Endodermal cell (in vitro differentiated cells): ENCODE measurements around the gene ZBTB16. TPM values are rescaled to one million over a fixed set of nuclear protein-coding genes. Genes with fewer than 3 reads are reported as not detected.

ENCODE experiments used
- DNase-seq: peaks from one replicate; pipeline ENCODE4 v3.0.0-alpha.2; 2017
- H3K27ac ChIP-seq: 2 replicates; pipeline ENCODE4 v1.5.1; 2013; ENCODE audit warnings: mild to moderate bottlenecking, low read depth, low read length, moderate library complexity
- H3K27me3 ChIP-seq: 2 replicates; pipeline ENCODE4 v1.6.1; 2013; ENCODE audit warnings: mild to moderate bottlenecking, low read length, moderate library complexity; ENCODE audit not compliant: insufficient read depth, control insufficient read depth, poor library complexity, severe bottlenecking
- H3K36me3 ChIP-seq: 2 replicates; pipeline ENCODE4 v1.7.0; 2013; ENCODE audit warnings: mild to moderate bottlenecking, low read length, moderate library complexity; ENCODE audit not compliant: control insufficient read depth, insufficient read depth
- H3K4me1 ChIP-seq: one replicate; pipeline ENCODE4 v1.7.0; 2013; ENCODE audit warnings: low read length; ENCODE audit not compliant: control insufficient read depth, insufficient read depth
- H3K4me3 ChIP-seq: 2 replicates; pipeline ENCODE4 v1.5.1; 2013; ENCODE audit warnings: mild to moderate bottlenecking, low read length, moderate library complexity
- H3K9ac ChIP-seq: 2 replicates; pipeline ENCODE4 v1.6.1; 2013; ENCODE audit warnings: mild to moderate bottlenecking, low read length, moderate library complexity; ENCODE audit not compliant: poor library complexity, severe bottlenecking; ENCODE audit errors: extremely low read depth
- H3K9me3 ChIP-seq: 2 replicates; pipeline ENCODE4 v1.6.1; 2013; ENCODE audit warnings: mild to moderate bottlenecking, low read length, moderate library complexity; ENCODE audit not compliant: control insufficient read depth
- H3K27ac Mint-ChIP-seq: 2 replicates; pipeline ENCODE4 v1.8.0; 2020; ENCODE audit warnings: mixed read lengths
- H3K27me3 Mint-ChIP-seq: 2 replicates; pipeline ENCODE4 v1.8.0; 2021; ENCODE audit warnings: mild to moderate bottlenecking, mixed read lengths; ENCODE audit not compliant: insufficient read depth
- H3K36me3 Mint-ChIP-seq: 2 replicates; pipeline ENCODE4 v1.8.0; 2020; ENCODE audit warnings: low read depth, mixed read lengths
- H3K4me1 Mint-ChIP-seq: 2 replicates; pipeline ENCODE4 v1.8.0; 2020; ENCODE audit warnings: mixed read lengths
- H3K4me3 Mint-ChIP-seq: 2 replicates; pipeline ENCODE4 v1.8.0; 2020; ENCODE audit warnings: mild to moderate bottlenecking, moderate library complexity, mixed read lengths
- H3K9me3 Mint-ChIP-seq: 2 replicates; pipeline ENCODE4 v1.8.0; 2020; ENCODE audit warnings: mild to moderate bottlenecking, mixed read lengths
- WGBS, 2 experiments: methylation state at CpG; one replicate each; pipeline versions ENCODE4 v1.1.5 to v1.1.7; 2013; ENCODE audit warnings: missing lambda C conversion rate in 2 of 2, mixed read lengths in 1 of 2; ENCODE audit not compliant: insufficient coverage in 1 of 2, insufficient read length in 1 of 2; 5-methylcytosine and 5-hydroxymethylcytosine counted together
- total RNA-seq, 2 donors: library from RNA; stranded (reverse); fragmentation: NEBNext Ultra II Directional in 1 of 2; extraction: Animal tissue kit (Norgen Biotek cat#: 25700) in 1 of 2; gene quantifications; 2 replicates in 1 of 2; 3 replicates in 1 of 2; pipeline ENCODE4 v1.2.1, GENCODE V29; 2021
- TF ChIP-seq, protein P1 (sequence below): fragments of 200-600 bp; sonication (generic); conservative IDR thresholded peaks from 2 replicates; pipeline ENCODE4 v1.5.0; 2021; ENCODE audit warnings: antibody characterized with exemption, mild to moderate bottlenecking

Gene ZBTB16
- total RNA-seq, 2 donors from 2014 or later: 4.1 to 5.8 TPM

DNA sequence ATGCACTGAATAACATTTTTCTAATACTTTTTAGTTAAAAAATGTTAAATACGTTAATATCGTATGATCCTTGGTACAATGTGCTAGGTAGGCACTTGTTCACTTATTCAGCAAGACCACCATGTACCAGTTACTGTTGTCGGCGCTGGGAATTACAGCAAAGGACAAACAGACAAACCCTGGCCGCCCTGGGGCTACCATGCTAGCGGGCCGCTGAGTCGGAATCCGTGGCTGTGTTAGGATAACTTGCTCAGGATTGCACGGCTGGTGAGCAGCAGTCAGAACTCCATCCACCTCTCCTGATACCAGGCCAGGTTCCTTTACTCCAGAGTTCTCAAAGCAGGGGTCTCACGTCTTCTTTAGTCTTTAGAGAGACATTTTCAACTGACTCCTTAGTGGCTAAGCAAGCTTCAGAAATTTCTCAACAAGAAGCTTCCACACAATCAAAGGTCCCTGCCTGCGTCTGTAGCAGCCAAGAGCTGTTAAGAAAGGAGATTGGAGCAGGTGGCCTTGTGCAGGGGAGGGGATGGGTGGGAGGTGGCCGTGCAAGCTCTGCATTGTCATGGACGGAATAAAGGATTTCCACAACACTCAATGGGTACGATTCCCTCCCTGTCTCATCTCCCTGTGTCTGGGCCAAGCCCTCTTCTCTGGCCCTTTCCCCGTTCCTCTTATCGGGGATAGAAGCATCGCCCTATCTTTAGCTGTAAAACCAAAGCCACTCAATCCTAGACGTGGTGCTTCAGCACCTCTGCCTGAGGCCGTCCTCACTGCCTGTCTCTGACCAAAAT, 196.9 kb downstream of the ZBTB16 start:
- no peaks in the 10 kb centered on the region for H3K9me3 Mint-ChIP-seq
- no peak overlapping the region for H3K4me3 ChIP-seq
- no peak overlapping the region for H3K9ac ChIP-seq
- H3K9me3 ChIP-seq: no peaks in the 10 kb centered on the region
- H3K36me3 ChIP-seq: no peaks in the 10 kb centered on the region
- peaks cover 12% of the 10 kb centered on the region for H3K27me3 Mint-ChIP-seq
- H3K27ac ChIP-seq: peak overlapping the region; percentile 92
- 90% methylated on average over 15 to 20 of the region's 20 CpGs for WGBS, 2 experiments
- no peak overlapping the region for H3K4me3 Mint-ChIP-seq
- DNase-seq: no peak
- peaks cover 11% of the 10 kb centered on the region for H3K4me1 Mint-ChIP-seq
- H3K27me3 ChIP-seq: no peaks in the 10 kb centered on the region
- no peak overlapping the region for H3K27ac Mint-ChIP-seq
- no peaks in the 10 kb centered on the region for H3K36me3 Mint-ChIP-seq
- H3K4me1 ChIP-seq: no peaks in the 10 kb centered on the region
- TF ChIP-seq, protein P1, sequence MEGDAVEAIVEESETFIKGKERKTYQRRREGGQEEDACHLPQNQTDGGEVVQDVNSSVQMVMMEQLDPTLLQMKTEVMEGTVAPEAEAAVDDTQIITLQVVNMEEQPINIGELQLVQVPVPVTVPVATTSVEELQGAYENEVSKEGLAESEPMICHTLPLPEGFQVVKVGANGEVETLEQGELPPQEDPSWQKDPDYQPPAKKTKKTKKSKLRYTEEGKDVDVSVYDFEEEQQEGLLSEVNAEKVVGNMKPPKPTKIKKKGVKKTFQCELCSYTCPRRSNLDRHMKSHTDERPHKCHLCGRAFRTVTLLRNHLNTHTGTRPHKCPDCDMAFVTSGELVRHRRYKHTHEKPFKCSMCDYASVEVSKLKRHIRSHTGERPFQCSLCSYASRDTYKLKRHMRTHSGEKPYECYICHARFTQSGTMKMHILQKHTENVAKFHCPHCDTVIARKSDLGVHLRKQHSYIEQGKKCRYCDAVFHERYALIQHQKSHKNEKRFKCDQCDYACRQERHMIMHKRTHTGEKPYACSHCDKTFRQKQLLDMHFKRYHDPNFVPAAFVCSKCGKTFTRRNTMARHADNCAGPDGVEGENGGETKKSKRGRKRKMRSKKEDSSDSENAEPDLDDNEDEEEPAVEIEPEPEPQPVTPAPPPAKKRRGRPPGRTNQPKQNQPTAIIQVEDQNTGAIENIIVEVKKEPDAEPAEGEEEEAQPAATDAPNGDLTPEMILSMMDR: no peak

DNA sequence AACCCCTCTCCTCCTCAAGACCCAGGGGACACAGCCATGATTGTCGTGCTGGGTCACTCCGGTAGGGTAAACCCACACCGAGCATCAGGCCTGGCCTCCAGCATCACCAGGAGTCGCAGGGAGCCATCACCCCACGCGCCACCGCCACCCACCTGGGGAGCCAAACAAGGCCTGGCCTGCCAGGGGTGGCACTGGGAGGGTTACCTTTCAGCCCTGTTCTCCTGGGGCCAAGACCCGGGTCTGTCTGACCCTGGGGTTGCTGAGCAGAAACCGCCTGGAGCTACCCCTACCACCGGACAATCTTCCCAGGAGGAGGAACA, 197.4 kb downstream of the ZBTB16 start:
- TF ChIP-seq, protein P1: no peak
- Mint-ChIP-seq H3K27ac (no peak overlapping the region), H3K4me1 (peaks cover 6% of the 10 kb centered on the region), H3K36me3 (no peaks in the 10 kb centered on the region), H3K27me3 (peaks cover 9% of the 10 kb centered on the region), H3K4me3 (no peak overlapping the region), H3K9me3 (no peaks in the 10 kb centered on the region)
- H3K27ac ChIP-seq: peak overlapping the region; percentile 92
- DNase-seq: no peak
- H3K36me3 ChIP-seq: no peaks in the 10 kb centered on the region
- 92% methylated on average over 2 to 10 of the region's 10 CpGs for WGBS, 2 experiments
- no peaks in the 10 kb centered on the region for H3K4me1 ChIP-seq
- no peak overlapping the region for H3K4me3 ChIP-seq
- no peak overlapping the region for H3K9ac ChIP-seq
- no peaks in the 10 kb centered on the region for H3K9me3 ChIP-seq
- H3K27me3 ChIP-seq: no peaks in the 10 kb centered on the region

DNA sequence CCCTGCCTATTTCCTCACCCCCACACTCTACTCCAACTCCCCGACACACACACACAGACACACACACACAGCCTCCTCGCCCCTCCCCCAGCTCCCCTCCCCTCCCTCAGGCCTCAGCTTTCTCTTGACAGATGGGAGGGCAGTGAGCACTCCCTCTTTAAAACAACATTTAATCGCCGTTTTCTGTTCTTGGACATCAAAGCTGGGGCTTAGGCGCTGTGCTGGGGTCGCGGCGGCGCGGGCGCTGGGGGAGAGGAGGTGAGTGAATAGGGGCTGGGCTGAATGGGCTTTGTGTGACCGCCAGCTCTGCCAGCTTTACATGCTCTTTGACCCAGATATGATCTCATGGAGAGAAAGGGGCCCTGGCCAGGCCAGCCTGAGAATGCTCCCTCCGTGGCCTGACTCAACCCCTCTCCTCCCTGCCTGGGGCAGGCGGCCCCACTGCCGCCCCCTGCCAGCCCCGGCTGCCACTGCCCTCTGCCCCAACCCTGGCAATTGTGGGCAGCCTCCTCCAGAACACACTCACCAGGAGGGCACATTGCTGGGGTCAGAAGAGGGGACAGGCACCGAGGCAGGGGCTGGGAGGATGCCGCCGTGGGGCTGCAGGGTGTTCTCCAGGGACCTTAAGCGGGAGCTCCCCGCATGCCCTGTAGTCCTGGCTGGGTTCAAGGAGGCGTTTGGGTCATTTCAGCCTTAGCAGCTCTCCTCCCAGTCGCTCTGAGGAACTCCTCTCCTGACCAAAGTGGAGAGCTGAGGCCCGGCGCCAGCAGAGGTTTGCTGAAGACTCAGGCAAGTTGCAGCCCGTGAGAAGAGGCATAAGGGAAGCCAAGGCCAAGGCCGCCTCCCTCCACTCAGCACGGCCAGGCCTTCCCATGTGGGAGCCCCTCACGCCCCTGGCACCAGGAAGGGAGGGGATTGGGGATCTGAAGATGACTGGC, 198.4 kb downstream of the ZBTB16 start:
- no peak overlapping the region for H3K9ac ChIP-seq
- WGBS, 2 experiments: 79 to 82% methylated on average over 11 to 29 of the region's 29 CpGs
- Mint-ChIP-seq H3K4me1 (peaks cover 2% of the 10 kb centered on the region), H3K27me3 (peaks cover 7% of the 10 kb centered on the region), H3K36me3 (no peaks in the 10 kb centered on the region), H3K9me3 (no peaks in the 10 kb centered on the region), H3K4me3 (no peak overlapping the region), H3K27ac (no peak overlapping the region)
- H3K4me1 ChIP-seq: no peaks in the 10 kb centered on the region
- no peaks in the 10 kb centered on the region for H3K27me3 ChIP-seq
- H3K27ac ChIP-seq: peak overlapping the region; percentile 92
- no peak overlapping the region for H3K4me3 ChIP-seq
- H3K36me3 ChIP-seq: no peaks in the 10 kb centered on the region
- H3K9me3 ChIP-seq: no peaks in the 10 kb centered on the region
- peak; percentile 71 for DNase-seq
- TF ChIP-seq, protein P1: peak; percentile 52
